Measurements from ENCODE around the gene ZIC2.

Gene ZIC2

GRCh38 chr13:99982731-99983498 is 1.3 kb downstream of the ZIC2 start:
- DNase-seq (ENCODE audit: insufficient read length, low spot score): no peak
- FAIRE-seq: no peak
- no peak for TF ChIP-seq POLR2A (IDR thresholded peaks at IDR 0.05; ENCODE audit: low read depth, low read length)

- DNase-seq (ENCODE audit: insufficient read length, low spot score) (no peak), FAIRE-seq (peak; percentile 67)
- TF ChIP-seq POLR2A (IDR thresholded peaks at IDR 0.05; ENCODE audit: low read depth, low read length): no peak
Observed at GRCh38 chr13:99983499-99984401, 2.2 kb downstream of the ZIC2 start.

- no peak for TF ChIP-seq POLR2A (IDR thresholded peaks at IDR 0.05; ENCODE audit: low read depth, low read length)
- FAIRE-seq (no peak), DNase-seq (ENCODE audit: insufficient read length, low spot score) (no peak)
Observed at GRCh38 chr13:99984461-99985240, 3.1 kb downstream of the ZIC2 start.

- FAIRE-seq: no peak
- DNase-seq (ENCODE audit: insufficient read length, low spot score): no peak
- no peak for TF ChIP-seq POLR2A (IDR thresholded peaks at IDR 0.05; ENCODE audit: low read depth, low read length)
Observed at GRCh38 chr13:99985241-99985874, 3.8 kb downstream of the ZIC2 start.

GRCh38 chr13:99985886-99986527 is 4.4 kb downstream of the ZIC2 start:
- FAIRE-seq: no peak
- no peak for DNase-seq (ENCODE audit: insufficient read length, low spot score)
- TF ChIP-seq POLR2A (IDR thresholded peaks at IDR 0.05; ENCODE audit: low read depth, low read length): no peak

GRCh38 chr13:99986741-99987140 is 5.2 kb downstream of the ZIC2 start:
- TF ChIP-seq POLR2A (IDR thresholded peaks at IDR 0.05; ENCODE audit: low read depth, low read length): no peak
- no peak for DNase-seq (ENCODE audit: insufficient read length, low spot score)
- peak; percentile 11 for FAIRE-seq

GRCh38 chr13:99987154-99988019 is 5.8 kb downstream of the ZIC2 start:
- peak; percentile 48 for FAIRE-seq
- no peak for TF ChIP-seq POLR2A (IDR thresholded peaks at IDR 0.05; ENCODE audit: low read depth, low read length)

GRCh38 chr13:99988529-99989275 is 7.1 kb downstream of the ZIC2 start:
- DNase-seq (ENCODE audit: insufficient read length, low spot score) (no peak), FAIRE-seq (no peak)
- no peak for TF ChIP-seq POLR2A (IDR thresholded peaks at IDR 0.05; ENCODE audit: low read depth, low read length)

More at GRCh38 chr13:99987154-99988019, 5.8 kb downstream of the ZIC2 start:
- no peak for DNase-seq (ENCODE audit: insufficient read length, low spot score)

GRCh38 chr13:99989276-99990125 is 7.9 kb downstream of the ZIC2 start:
- no peak for TF ChIP-seq POLR2A (IDR thresholded peaks at IDR 0.05; ENCODE audit: low read depth, low read length)
- FAIRE-seq (no peak), DNase-seq (ENCODE audit: insufficient read length, low spot score) (no peak)

GRCh38 chr13:99990126-99990977 is 8.8 kb downstream of the ZIC2 start:
- FAIRE-seq (no peak), DNase-seq (ENCODE audit: insufficient read length, low spot score) (no peak)
- no peak for TF ChIP-seq POLR2A (IDR thresholded peaks at IDR 0.05; ENCODE audit: low read depth, low read length)
